PC-3 (cell line): ENCODE measurements around the gene CUL3. TPM values are rescaled to one million over a fixed set of nuclear protein-coding genes. Genes with fewer than 3 reads are reported as not detected.

ENCODE experiments used
- ATAC-seq: fragments of 200-7000 bp; cut with Tn5 transposase; 2 replicates; pipeline ENCODE4 v1.9.1; 2020; ENCODE audit warnings: mild to moderate bottlenecking, moderate library complexity
- BruUV-seq: library from RNA; stranded (reverse); fragments of 400-500 nt; replicated peaks from 2 replicates; lab custom pipeline; 2021; lab: Mats Ljungman, UMichigan
- CTCF ChIA-PET: fragments of 300-600 bp; sonication (Branson Sonifier 250); formaldehyde crosslinking; loops from one replicate; lab custom pipeline; 2022; ENCODE audit warnings: antibody characterized with exemption; lab: Charles Lee
- POLR2A ChIA-PET: fragments of 300-600 bp; sonication (Branson Sonifier 250); formaldehyde crosslinking; loops from one replicate; lab custom pipeline; 2022; ENCODE audit warnings: antibody characterized with exemption; ENCODE audit not compliant: unreplicated experiment; lab: Charles Lee
- DNase-seq: peaks from one replicate; pipeline ENCODE4 v3.0.0-alpha.2; 2015
- H2AFZ ChIP-seq: fragments of 300-600 bp; sonication (generic); 2 replicates; pipeline ENCODE4 v1.6.0; 2016; ENCODE audit warnings: antibody characterized with exemption, low read length
- H3F3A ChIP-seq: fragments of 300-600 bp; sonication (generic); one replicate; pipeline ENCODE4 v1.6.0; 2017; ENCODE audit warnings: antibody characterized with exemption, low read length, control low read depth, mild to moderate bottlenecking; ENCODE audit not compliant: unreplicated experiment
- H3K27ac ChIP-seq: fragments of 300-600 bp; sonication (generic); 2 replicates; pipeline ENCODE4 v1.5.1; 2016; ENCODE audit warnings: mild to moderate bottlenecking, low read length
- H3K27me3 ChIP-seq: fragments of 300-600 bp; sonication (generic); 2 replicates; pipeline ENCODE4 v1.6.1; 2016; ENCODE audit warnings: low read length, mixed read lengths
- H3K36me3 ChIP-seq: fragments of 300-600 bp; sonication (generic); 2 replicates; pipeline ENCODE4 v1.6.1; 2016; ENCODE audit warnings: low read depth, mixed run types, low read length, mixed read lengths
- H3K4me1 ChIP-seq: fragments of 300-600 bp; sonication (generic); 2 replicates; pipeline ENCODE4 v1.5.1; 2016; ENCODE audit warnings: low read length; ENCODE audit not compliant: insufficient read depth
- H3K4me2 ChIP-seq: fragments of 300-600 bp; sonication (generic); 2 replicates; pipeline ENCODE4 v1.6.0; 2016; ENCODE audit warnings: low read length
- H3K4me3 ChIP-seq: fragments of 300-600 bp; sonication (generic); 2 replicates; pipeline ENCODE4 v1.5.1; 2016; ENCODE audit warnings: mild to moderate bottlenecking, low read length, mixed read lengths
- H3K79me2 ChIP-seq: fragments of 300-600 bp; sonication (generic); 2 replicates; pipeline ENCODE4 v1.6.1; 2017; ENCODE audit warnings: low read length, mixed read lengths
- H3K9ac ChIP-seq: fragments of 300-600 bp; sonication (generic); 2 replicates; pipeline ENCODE4 v1.6.0; 2016; ENCODE audit warnings: mild to moderate bottlenecking, low read length
- H3K9me2 ChIP-seq: fragments of 300-600 bp; sonication (generic); replicated peaks from 2 replicates; pipeline ENCODE4 v1.6.1; 2016; ENCODE audit warnings: mixed run types, low read length, mixed read lengths
- H3K9me3 ChIP-seq: fragments of 300-600 bp; sonication (generic); 2 replicates; pipeline ENCODE4 v1.6.1; 2016; ENCODE audit warnings: low read length, mixed read lengths
- H4K20me1 ChIP-seq: fragments of 300-600 bp; sonication (generic); 2 replicates; pipeline ENCODE4 v1.6.1; 2016; ENCODE audit warnings: low read length, mixed read lengths
- CTCF ChIP-seq: fragments of 300-600 bp; sonication (generic); conservative IDR thresholded peaks from 2 replicates; pipeline ENCODE4 v1.5.1; 2017; ENCODE audit warnings: antibody characterized with exemption, low read depth, mild to moderate bottlenecking, low read length
- EZH2 ChIP-seq: fragments of 300-600 bp; sonication (generic); IDR thresholded peaks from one replicate; pipeline ENCODE4 v1.6.1; 2017; ENCODE audit warnings: antibody characterized with exemption, mild to moderate bottlenecking, low read length; ENCODE audit not compliant: unreplicated experiment
- EZH2phosphoT487 ChIP-seq: fragments of 300-600 bp; sonication (generic); IDR thresholded peaks from 2 replicates; pipeline ENCODE4 v1.6.1; 2018; ENCODE audit warnings: mild to moderate bottlenecking, antibody characterized with exemption, low read length, borderline replicate concordance
- intact Hi-C: fragments of 100-400 bp; cut with micrococcal nuclease; formaldehyde crosslinking; loops from 2 replicates; pipeline ENCODE4 v1.9.0; 2023
- total RNA-seq: library from RNA; depleted of rRNA; stranded (reverse); fragments of >200 nt; gene quantifications from 2 replicates; pipeline ENCODE4 v1.2.3, GENCODE V29; 2014

Gene CUL3
- total RNA-seq, 1 experiment from 2014 or later = 50.4 TPM

GRCh38 chr2:224449212-224450147, 135.7 kb downstream of the CUL3 start:
- CTCF ChIA-PET = interaction anchor here (0.6 to 0.7 kb wide), 3 partner anchors 81 to 162 kb away, joined by 3 to 7 read pairs (median 3); no protein-coding TSS in a partner anchor
- no TSS peak for BruUV-seq
- ATAC-seq (peak; percentile 55), DNase-seq (peak; percentile 48)
- Histone ChIP-seq H3K4me2 (no peak overlapping the region), H3K4me3 (no peak overlapping the region), H3K9me2 (no peaks in the 10 kb centered on the region), H3F3A (no peaks in the 10 kb centered on the region), H4K20me1 (no peaks in the 10 kb centered on the region), H3K27me3 (no peaks in the 10 kb centered on the region), H2AFZ (no peak overlapping the region; the same call in 1 of the 2 replicates), H3K4me1 (peaks cover 4% of the 10 kb centered on the region; the same call in 1 of the 2 replicates), H3K27ac (no peak overlapping the region), H3K9me3 (no peaks in the 10 kb centered on the region), H3K9ac (no peak overlapping the region), H3K79me2 (no peaks in the 10 kb centered on the region), H3K36me3 (no peaks in the 10 kb centered on the region)
- POLR2A ChIA-PET = no interaction called here
- TF ChIP-seq EZH2phosphoT487 (no peak), CTCF (peak; percentile 82)
- intact Hi-C loops = loop anchor here (2.0 to 5.0 kb wide), 3 partner anchors 93 to 477 kb away; no protein-coding TSS in a partner anchor

GRCh38 chr2:224448236-224448635, 136.9 kb downstream of the CUL3 start:
- Histone ChIP-seq H3F3A (no peaks in the 10 kb centered on the region), H2AFZ (no peak overlapping the region), H3K4me1 (peaks cover 4% of the 10 kb centered on the region; the same call in 1 of the 2 replicates), H3K27me3 (no peaks in the 10 kb centered on the region), H3K79me2 (no peaks in the 10 kb centered on the region), H3K9me2 (no peaks in the 10 kb centered on the region), H3K9ac (no peak overlapping the region), H3K4me2 (no peak overlapping the region), H3K9me3 (no peaks in the 10 kb centered on the region), H4K20me1 (no peaks in the 10 kb centered on the region), H3K27ac (no peak overlapping the region), H3K4me3 (no peak overlapping the region), H3K36me3 (no peaks in the 10 kb centered on the region)
- CTCF ChIA-PET = no interaction called here
- ATAC-seq (no peak), DNase-seq (no peak)
- intact Hi-C loops = loop anchor here (2.0 to 5.0 kb wide), 3 partner anchors 91 to 476 kb away; no protein-coding TSS in a partner anchor
- POLR2A ChIA-PET = no interaction called here
- no TSS peak for BruUV-seq
- TF ChIP-seq EZH2phosphoT487 (no peak), CTCF (no peak), EZH2 (no peak)
